NCI-H345 (cell line): Measurements from ENCODE around the gene CRYL1.

ENCODE experiments used
- DNase-seq: peaks from one replicate; lab custom pipeline; 2025; lab: John Stamatoyannopoulos, UW

The CRYL1 gene

GRCh38 chr13:20492641-20493040 is 33.0 kb downstream of the CRYL1 start:
- DNase-seq: peak; percentile 3

DNA sequence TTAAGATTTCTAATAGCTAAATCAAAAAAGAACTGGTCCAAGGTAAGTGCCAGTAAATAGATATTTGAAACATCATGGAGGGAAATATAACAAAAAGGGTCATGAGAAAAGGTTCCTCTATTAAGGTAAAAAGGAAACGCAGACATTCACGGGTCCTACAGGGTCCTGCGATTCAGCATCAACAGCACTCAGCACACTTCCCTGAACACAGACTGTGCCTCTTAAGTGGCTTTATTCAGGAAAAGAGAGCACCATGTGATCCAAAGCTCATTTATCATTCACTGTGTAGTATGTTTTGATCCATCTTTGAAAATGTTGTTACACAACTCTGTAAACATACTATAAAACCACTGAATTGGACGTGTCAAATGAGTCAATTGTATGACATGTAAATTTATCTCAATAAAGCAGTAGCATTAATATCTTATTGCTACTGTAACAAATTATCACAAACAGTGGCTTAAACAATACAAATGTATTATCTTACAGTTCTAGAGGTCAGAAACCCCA is 33.7 kb downstream of the CRYL1 start:
- peak; percentile 11 for DNase-seq

- peak; percentile 30 for DNase-seq
Measured at GRCh38 chr13:20489185-20489820, 36.4 kb downstream of the CRYL1 start.

GRCh38 chr13:20487927-20488326 is 37.7 kb downstream of the CRYL1 start:
- peak; percentile 2 for DNase-seq

GRCh38 chr13:20482787-20483186 is 42.9 kb downstream of the CRYL1 start:
- DNase-seq: no peak

- no peak for DNase-seq
Measured at GRCh38 chr13:20482275-20482761, 43.3 kb downstream of the CRYL1 start.

- no peak for DNase-seq
Measured at GRCh38 chr13:20477394-20477793, 48.3 kb downstream of the CRYL1 start.

DNA sequence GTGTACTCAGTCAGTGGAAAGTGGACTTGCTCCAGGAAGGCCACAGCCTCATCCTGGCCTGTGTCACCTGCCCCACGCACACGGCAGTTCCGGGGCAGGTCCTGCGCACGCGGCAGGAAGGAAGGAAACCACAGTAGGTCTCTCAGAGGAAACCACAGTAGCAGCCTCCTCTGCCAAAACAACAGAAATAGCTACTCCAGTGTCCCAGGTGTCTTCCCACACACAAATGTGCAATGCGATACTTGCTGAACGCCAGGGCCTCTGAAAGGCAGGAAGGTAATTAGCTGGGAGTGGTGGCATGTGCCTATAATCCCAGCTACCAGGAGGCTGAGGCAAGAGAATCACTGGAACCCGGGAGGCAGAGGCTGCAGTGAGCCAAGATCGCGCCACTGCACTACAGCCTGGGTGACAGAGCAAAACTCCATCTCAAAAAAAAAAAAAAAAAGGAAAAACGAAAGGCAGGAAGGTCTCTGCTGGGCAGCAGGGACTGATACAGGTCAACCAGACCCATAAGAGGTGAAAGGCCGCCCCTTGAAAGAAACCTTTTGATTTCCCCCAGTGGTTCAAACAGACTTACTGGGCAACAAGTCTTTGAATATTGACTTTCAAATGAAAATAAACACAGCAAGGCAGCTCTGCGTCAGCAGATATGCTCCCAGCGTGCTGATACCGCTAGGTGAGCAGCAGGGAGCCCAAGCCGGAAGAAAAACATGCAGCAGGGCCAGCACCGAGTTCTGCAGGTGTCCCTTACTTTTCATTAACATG is 49.5 kb downstream of the CRYL1 start:
- DNase-seq: no peak

DNA sequence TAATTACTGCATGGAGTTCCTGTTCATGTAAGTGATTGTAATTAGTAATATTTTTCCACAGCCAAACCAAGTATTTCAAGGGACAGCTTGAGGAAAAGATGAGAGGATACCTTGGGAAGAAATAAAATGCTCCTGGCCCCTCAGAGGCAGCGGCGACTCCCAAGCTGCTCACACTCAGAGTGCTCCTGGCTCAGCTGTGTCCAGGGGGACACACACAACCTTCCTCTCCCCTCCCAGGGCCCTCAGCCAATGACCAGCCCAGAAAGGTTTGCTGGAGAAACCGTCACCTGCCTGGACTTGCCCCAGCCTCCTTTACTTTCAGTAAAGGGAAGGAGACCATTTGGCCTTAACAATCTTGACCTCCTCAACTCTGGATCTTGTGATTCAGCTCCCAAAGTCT is 51.1 kb downstream of the CRYL1 start:
- no peak for DNase-seq

GRCh38 chr13:20473888-20474287 is 51.8 kb downstream of the CRYL1 start:
- DNase-seq: no peak

DNA sequence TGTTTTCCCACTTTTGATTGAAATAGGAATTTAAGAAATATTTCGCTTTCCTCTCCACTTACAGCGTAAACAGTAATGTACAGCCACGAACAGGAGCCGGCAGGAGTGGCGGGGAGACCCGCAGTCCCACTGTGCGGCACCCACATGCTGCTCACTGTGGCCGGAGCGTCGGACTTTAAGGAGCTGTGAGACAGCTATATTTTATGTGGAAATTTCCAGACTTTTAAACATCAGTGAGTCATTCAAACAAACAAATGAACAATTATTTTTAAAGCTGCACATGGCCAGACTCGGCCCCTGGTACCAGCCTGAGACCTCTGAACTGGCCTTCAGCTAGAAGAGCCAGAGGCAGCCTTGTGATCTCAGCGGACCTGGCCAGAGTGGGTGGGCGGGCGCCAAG is 52.5 kb downstream of the CRYL1 start:
- DNase-seq: no peak

- DNase-seq: no peak
Measured at GRCh38 chr13:20472531-20472930, 53.1 kb downstream of the CRYL1 start.

DNA sequence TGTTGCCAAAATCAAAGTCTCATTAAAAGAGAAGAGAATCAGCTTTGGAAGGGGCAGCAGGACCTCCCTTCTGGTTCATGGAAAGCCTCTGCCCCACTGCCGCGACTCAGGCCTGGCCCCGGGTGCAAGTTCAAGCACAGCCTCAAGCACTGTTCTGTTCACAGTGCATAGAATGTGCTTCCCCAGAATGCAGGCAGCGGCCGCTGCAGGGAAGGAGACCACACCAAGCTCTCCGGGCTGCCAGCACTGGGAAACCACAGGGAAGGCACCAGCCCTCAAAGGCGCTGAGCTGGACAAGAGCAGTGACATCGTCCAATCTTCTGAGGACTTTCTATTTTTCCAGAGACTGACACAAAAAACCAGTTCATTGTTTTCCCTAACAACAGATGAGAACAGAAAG is 55.5 kb downstream of the CRYL1 start:
- no peak for DNase-seq

DNA sequence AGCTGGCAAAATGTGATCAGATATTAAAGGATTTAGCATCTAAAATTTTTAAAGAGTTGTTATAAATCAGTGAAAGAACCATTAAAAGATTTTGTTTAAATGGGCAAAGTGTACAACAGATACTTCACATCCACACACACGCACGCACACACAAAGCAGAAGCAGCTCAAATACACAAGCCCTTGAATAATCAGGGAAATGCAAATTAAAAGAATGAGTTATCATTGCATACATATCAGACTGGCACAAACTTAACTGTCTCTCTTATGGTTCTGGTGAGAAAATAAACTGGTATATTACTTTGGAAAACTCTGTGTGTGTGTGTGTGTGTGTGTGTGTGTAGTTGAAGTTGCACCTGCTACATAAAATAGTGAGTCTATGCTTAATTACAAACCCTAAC is 59.3 kb downstream of the CRYL1 start:
- DNase-seq: no peak

DNA sequence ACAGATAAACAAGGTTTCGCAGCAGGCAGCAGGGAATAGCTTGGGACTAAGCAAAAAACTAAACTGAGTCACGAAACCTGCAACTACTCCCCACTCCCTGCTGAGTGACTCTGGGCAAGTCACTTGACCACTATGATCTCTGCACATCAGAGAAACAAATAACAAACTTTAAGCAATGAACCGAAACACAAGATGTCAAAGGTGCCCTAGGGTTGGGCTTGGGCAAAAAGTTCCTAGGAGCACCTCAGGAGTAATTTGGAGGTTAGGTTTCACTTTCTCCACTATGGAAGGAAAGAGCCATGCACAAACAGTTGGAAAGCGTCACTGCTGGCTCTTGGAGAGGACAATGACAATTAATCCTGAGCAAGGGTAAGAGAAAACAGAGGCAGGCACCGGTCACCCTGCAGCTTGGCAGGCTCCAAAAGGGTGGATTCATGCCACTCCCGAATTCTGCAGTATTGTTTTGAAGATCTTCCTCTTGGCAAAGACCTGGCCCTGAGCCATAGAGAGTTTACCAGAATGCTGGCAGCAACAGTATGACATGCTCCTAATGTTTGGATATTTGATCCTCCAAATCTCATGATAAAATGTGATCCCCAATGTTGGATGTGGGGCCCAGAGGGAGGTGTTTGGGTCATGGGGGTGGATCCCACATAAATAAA is 60.3 kb downstream of the CRYL1 start:
- DNase-seq: peak; percentile 22

- DNase-seq: no peak
Measured at GRCh38 chr13:20462921-20463320, 62.7 kb downstream of the CRYL1 start.

DNA sequence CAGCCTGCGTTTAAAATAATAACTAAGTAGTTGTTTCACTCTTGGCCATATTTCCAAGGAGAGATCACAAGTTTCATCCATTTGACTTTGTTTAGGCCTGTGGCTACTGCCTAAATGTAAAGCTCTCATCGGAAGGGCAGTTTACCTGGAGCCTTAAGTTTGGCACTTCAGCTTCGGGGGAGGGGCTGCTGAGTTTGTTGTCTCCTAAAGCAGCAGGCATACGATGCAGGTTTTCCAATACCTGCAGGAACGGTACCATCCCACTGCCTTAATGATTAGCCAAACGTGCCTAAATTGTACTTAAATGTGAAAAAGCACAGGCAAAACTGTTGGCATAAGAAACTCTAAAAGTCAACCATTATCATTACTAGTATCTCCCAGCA is 63.1 kb downstream of the CRYL1 start:
- no peak for DNase-seq

- no peak for DNase-seq
Measured at GRCh38 chr13:20461860-20462532, 63.7 kb downstream of the CRYL1 start.

GRCh38 chr13:20461481-20461859 is 64.2 kb downstream of the CRYL1 start:
- DNase-seq: no peak

DNA sequence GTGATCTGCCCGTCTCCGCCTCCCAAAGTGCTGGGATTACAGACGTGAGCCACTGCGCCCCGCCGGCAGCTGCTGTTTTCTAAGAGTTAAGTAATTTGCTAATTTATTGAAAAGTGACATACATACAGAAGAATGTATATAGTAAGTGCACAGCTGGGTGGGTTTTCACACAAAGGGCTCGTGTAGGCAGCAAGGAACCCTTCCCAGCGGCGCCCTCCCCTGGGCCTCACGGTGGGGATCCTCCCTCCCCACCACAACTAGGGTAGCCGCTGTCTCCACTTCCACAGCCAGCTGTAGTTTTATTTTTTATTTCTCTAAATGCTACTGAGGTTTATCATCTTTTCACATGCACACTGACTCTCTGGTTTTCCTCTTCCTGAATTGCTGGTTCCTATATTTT is 64.9 kb downstream of the CRYL1 start:
- no peak for DNase-seq

GRCh38 chr13:20457670-20458069 is 68.0 kb downstream of the CRYL1 start:
- no peak for DNase-seq

GRCh38 chr13:20456737-20457136 is 68.9 kb downstream of the CRYL1 start:
- DNase-seq: no peak
